ENCODE measurements around the gene FMN1.

FMN1 gene

GRCh38 chr15:32730677-32731654 is 463.5 kb downstream of the FMN1 start:
- in situ Hi-C loops (cut with HindIII; ENCODE audit: low pct_unique_long_range_greater_than_20kb, low sequenced_read_pairs): no loop called here
- no peak for TF ChIP-seq JUND (IDR thresholded peaks at IDR 0.05; ENCODE audit: low read depth)
- DNase-seq (ENCODE audit: low read depth in 1 of 2, low spot score in 1 of 2): peak; percentile 48 to 76

- in situ Hi-C loops (cut with HindIII; ENCODE audit: low pct_unique_long_range_greater_than_20kb, low sequenced_read_pairs): no loop called here
- no peak for DNase-seq (ENCODE audit: low read depth in 1 of 2, low spot score in 1 of 2)
- TF ChIP-seq JUND (IDR thresholded peaks at IDR 0.05; ENCODE audit: low read depth): no peak
Measured at GRCh38 chr15:32729700-32730395, 464.7 kb downstream of the FMN1 start.

DNA sequence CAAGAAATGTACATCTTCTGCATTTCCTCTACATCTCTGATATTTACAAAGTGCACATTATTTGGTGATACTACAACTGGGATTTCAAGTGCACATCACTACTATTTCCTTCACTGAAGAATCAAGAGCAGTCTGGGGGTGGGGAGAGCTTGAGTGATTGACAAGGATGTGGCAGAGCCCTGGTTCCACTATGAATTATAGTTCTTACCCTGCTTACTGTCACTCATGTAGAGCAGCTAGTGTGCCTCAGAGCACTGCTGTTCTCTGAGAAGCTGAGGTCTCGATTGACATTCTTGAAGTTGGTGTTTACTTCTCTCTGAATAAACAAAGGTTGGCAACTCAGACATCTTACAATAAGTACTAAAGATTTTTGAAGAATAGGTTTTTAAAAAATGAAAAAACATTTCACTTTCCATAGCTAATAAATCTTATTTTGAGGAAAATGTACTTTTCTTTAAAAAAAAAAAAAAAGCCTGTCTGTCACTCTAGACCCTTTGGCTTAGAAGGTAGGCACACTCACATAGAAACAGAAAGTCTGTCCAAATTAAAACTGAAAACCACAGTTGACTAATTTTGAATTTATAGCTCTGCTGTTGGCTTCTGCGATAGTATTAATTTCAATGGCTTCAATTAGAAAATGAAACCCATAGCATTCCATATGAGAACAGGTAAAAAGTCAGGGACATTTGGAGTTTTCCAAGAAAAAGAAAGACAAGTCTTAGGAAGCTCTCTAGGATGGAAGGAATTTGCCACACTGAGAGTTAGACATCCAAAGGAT is 471.2 kb downstream of the FMN1 start:
- DNase-seq (ENCODE audit: low read depth in 1 of 2, low spot score in 1 of 2): no peak
- in situ Hi-C loops (cut with HindIII; ENCODE audit: low pct_unique_long_range_greater_than_20kb, low sequenced_read_pairs): no loop called here
- no peak for TF ChIP-seq JUND (IDR thresholded peaks at IDR 0.05; ENCODE audit: low read depth)

GRCh38 chr15:32722136-32722535 is 472.4 kb downstream of the FMN1 start:
- no peak for DNase-seq (ENCODE audit: low read depth in 1 of 2, low spot score in 1 of 2)
- in situ Hi-C loops (cut with HindIII; ENCODE audit: low pct_unique_long_range_greater_than_20kb, low sequenced_read_pairs): no loop called here
- no peak for TF ChIP-seq JUND (IDR thresholded peaks at IDR 0.05; ENCODE audit: low read depth)

DNA sequence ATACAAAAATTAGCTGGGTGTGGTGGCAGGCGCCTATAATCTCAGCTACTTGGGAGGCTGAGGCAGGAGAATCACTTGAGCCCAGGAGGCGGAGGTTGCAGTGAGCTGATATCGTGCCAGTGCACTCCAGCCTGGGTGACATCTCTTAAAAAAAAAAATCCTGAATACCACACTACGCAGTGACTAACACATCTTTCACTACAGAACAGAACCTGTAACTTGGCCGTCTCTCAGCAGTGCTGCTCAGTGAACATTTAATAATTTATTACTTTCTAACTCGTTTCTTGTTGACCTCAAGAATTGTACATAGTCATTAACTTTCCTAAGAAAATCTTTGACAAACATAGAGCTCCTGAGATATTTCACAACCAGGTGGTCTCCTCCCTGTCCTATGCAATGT is 472.9 kb downstream of the FMN1 start:
- no peak for TF ChIP-seq JUND (IDR thresholded peaks at IDR 0.05; ENCODE audit: low read depth)
- DNase-seq (ENCODE audit: low read depth in 1 of 2, low spot score in 1 of 2): no peak
- in situ Hi-C loops (cut with HindIII; ENCODE audit: low pct_unique_long_range_greater_than_20kb, low sequenced_read_pairs): no loop called here

GRCh38 chr15:32718821-32719716 is 475.4 kb downstream of the FMN1 start:
- DNase-seq (ENCODE audit: low read depth in 1 of 2, low spot score in 1 of 2): peak; percentile 51 to 64
- in situ Hi-C loops (cut with HindIII; ENCODE audit: low pct_unique_long_range_greater_than_20kb, low sequenced_read_pairs): no loop called here
- TF ChIP-seq JUND (IDR thresholded peaks at IDR 0.05; ENCODE audit: low read depth): no peak

GRCh38 chr15:32718227-32718820 is 476.2 kb downstream of the FMN1 start:
- no peak for DNase-seq (ENCODE audit: low read depth in 1 of 2, low spot score in 1 of 2)
- TF ChIP-seq JUND (IDR thresholded peaks at IDR 0.05; ENCODE audit: low read depth): no peak
- in situ Hi-C loops (cut with HindIII; ENCODE audit: low pct_unique_long_range_greater_than_20kb, low sequenced_read_pairs): no loop called here

- in situ Hi-C loops (cut with HindIII; ENCODE audit: low pct_unique_long_range_greater_than_20kb, low sequenced_read_pairs): no loop called here
- DNase-seq (ENCODE audit: low read depth in 1 of 2, low spot score in 1 of 2): no peak
- no peak for TF ChIP-seq JUND (IDR thresholded peaks at IDR 0.05; ENCODE audit: low read depth)
Measured at GRCh38 chr15:32717426-32718226, 476.9 kb downstream of the FMN1 start, which contains the start of gene GREM1. Gene GREM1, plus strand, starts transcription at chr15:32718004. Its CDS starts 12,687 bp downstream, at chr15:32730691.

DNA sequence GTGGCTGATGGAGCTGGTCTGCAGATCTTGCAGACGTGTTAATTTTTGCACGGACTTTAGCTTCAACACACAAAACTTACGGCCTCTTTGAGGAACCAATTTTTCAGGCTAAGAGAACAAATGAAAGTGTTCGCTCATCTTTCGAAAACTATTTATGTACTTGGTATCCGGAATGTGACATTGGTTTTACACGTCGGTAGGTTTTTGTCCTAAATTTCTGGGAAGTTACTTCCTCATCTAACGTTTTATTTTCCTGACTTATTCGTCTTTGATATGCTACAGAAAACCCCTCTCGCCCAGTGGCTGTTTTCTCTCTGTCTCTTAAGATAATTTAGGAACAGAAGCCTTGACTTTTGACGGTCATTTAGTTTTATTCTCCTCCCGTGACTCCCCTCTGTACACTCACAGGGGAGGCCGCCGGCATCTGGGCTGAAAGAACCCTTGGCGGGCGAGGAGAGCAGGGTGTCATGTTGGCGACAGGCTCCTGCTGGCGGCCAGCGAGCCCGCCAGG is 477.5 kb downstream of the FMN1 start:
- in situ Hi-C loops (cut with HindIII; ENCODE audit: low pct_unique_long_range_greater_than_20kb, low sequenced_read_pairs): no loop called here
- TF ChIP-seq JUND (IDR thresholded peaks at IDR 0.05; ENCODE audit: low read depth): no peak
- no peak for DNase-seq (ENCODE audit: low read depth in 1 of 2, low spot score in 1 of 2)

GRCh38 chr15:32716216-32716914 is 478.1 kb downstream of the FMN1 start:
- DNase-seq (ENCODE audit: low read depth in 1 of 2, low spot score in 1 of 2): no peak
- no peak for TF ChIP-seq JUND (IDR thresholded peaks at IDR 0.05; ENCODE audit: low read depth)
- in situ Hi-C loops (cut with HindIII; ENCODE audit: low pct_unique_long_range_greater_than_20kb, low sequenced_read_pairs): no loop called here

All from T47D (cell line).